DMS 273 treated with DMSO at 0.1 percent for 48 hours (cell line): ENCODE data around the gene SLC38A10.

Experiments used
- DNase-seq: peaks from one replicate; lab custom pipeline; 2025; lab: John Stamatoyannopoulos, UW

The SLC38A10 gene

DNA sequence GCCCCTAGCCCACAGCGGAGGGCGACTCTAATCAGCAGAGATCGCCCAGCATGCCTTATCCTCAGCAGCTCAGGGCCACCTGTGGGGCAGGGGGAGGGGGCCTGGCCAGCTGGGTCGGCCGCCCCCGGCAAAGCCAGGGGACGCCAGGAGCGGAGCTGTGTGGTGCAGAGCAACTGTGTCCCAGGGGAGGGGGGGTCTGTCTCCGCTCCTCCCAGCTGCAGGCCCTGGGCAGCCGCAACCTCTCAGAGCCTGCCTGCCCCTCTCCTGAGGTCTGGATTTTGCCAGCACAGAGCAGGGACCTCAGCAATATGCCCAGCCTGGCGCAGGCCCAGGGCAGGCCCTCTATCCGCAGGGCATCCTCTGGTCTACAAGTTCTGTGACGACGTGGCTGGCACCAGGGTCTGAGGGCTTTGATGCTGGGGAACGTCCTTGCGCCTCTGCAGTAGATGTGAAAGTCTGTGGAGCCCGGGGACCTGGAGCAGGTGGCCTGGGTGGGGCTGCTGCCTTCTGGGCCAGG lies 36.5 kb upstream of the SLC38A10 start:
- no peak for DNase-seq

DNA sequence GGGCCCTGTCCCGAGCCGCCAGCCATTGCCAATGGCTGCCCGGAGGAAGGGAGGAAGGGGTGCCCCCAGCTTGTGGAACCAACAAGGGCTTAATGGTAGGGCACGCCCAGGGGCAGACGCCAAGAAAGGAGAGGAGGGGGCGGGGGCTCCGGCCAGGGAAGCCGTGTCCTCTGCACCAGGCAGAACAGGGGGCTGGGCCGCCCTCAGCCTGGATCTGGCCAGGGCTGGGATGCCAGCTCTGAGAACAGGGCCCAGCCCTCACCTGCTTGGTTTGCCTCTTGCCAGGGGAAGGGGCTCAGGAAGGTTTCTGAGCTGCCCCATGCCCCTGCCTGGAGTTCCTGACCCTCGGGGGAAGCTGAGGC lies 35.8 kb upstream of the SLC38A10 start:
- no peak for DNase-seq

- no peak for DNase-seq
Measured at GRCh38 chr17:81329927-81330883, 35.1 kb upstream of the SLC38A10 start.

- DNase-seq = peak; percentile 89
Measured at GRCh38 chr17:81328978-81329926, 34.1 kb upstream of the SLC38A10 start.

DNA sequence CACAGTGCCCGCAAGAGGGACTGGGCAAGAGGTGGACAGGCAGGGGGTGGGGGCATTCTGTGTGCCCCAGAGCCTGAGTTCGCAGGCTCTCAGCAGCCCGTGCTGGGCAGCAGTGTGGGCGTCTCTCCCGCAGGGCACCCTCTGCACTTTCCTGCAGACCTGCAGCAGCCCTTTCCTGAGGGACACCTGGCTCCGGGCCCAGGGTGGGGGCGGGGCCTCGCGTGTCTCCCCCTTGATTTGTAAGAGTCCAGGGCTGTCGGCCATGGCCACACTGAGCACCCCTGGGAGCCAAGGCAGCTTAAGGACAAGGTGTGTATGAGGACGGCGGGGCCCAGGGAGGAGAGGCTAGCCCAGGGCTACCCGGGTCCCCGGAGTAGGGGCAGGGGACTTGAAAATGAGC lies 33.4 kb upstream of the SLC38A10 start:
- DNase-seq = no peak

- no peak for DNase-seq
Measured at GRCh38 chr17:81325714-81326358, 30.7 kb upstream of the SLC38A10 start.

DNA sequence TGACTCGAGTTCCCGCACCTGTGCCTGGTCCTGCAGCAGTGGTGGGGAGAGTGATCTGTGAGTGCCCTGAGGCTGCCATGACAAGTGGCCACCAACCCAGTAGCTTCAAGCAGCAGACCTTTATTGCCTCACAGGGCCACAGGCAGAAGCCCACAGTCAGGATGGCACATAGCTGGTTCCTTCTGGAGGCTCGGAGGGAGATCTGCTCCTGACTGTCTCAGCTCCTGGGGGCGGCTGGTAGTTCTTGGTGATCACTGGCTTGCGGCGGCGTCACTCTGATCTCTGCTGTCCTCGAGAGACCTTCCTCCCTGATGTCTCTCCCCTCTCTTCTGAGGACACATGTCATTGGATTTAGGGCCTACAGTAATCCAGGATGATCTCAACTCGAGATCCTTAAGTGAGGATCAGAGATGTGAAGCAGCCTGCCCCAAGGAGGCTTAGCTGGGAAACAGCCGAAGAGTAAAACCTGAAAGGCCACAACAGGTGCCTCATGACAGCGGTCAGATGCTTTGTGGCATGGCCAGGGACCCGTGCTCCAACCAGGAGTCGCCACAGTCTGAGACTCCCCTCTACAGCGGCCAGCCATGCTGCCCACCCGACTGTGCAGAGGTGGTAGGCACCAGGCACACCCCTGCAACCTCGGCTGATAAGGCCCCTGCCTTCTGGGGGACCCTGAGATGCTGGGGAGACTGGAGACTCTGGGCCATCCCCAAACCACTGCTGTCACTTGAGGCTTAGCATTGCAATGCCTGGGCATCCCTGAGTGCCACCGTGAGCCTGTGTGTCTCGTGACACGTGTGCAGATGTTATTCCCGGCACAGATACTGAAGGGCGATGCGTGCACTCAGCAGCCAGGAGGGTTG lies 30.0 kb upstream of the SLC38A10 start:
- DNase-seq = no peak

DNA sequence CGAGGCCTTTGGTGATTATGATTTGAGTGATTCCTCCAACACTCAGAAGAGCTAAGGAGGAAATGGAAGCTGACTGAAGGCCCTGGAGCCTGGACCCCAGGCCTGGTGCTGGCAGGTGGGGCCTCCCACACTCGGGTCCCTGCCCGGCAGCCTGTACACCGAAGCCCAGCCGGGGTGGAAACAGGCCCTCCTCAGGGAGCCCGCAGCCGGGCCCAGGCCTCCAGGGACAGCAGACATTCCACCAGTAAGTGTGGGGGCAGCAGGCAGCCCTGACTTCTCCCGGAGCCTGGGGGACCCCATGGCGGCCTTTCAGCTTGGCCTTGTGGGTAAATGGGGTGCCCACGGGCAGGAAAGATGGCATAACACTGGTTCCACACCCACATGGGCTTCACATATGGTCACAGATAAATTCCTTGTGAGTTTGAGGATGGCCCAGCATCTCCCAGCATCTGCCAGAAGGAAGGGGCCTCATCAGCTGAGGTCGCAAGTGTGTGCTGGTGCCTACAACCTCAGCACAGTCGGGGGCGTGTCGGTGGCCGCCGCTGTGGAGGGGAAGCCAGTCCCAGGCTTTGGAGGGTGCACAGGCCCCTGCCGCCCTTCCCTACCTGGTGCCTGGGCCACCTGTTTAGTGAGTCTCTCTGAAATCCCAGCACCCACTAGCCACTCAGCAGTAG lies 29.2 kb upstream of the SLC38A10 start:
- DNase-seq = no peak

GRCh38 chr17:81323411-81323868 lies 28.3 kb upstream of the SLC38A10 start:
- no peak for DNase-seq

GRCh38 chr17:81323083-81323369 lies 27.9 kb upstream of the SLC38A10 start:
- no peak for DNase-seq

GRCh38 chr17:81322271-81323082 lies 27.4 kb upstream of the SLC38A10 start:
- no peak for DNase-seq

GRCh38 chr17:81317961-81318605 lies 23.0 kb upstream of the SLC38A10 start:
- no peak for DNase-seq

DNA sequence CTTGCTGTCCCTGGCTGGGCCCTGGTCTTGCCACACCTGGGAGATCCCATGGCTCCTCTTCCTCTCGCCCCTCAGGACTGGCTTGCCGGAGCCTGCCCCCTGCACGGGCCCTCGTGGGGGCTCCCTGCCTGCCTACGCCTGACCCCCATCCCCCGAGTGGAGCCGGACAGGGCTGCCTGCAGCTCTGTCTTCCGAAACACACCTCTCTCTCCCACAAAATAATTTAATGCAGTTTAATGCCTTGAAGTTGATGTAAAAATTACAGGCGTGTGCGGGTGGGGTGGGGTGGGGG lies 22.4 kb upstream of the SLC38A10 start:
- no peak for DNase-seq

DNA sequence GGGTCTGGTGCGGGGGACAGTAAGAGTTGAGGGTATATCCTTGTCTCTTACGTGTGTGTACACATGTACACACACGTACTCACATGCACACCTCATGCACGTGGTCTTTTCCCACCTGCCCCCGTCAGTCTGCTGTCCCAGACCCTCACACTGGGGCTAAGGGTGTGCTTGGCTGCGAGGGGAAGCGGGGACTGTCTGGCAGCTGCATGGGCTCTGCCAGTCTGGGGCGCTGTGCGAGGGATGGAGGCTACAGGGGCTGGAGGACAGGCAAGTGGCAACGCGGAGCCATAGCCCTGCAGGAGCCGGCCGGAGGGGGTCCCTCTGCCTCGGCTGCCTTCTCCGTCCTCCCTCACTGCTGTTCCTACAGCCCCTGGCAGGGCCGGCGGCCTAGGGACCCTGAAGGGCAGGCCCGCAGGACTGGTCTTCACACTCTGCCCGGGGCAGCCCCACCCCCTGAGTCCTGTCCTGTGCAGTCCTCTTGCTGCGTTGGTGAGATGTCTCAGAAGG lies 20.8 kb upstream of the SLC38A10 start:
- no peak for DNase-seq

DNA sequence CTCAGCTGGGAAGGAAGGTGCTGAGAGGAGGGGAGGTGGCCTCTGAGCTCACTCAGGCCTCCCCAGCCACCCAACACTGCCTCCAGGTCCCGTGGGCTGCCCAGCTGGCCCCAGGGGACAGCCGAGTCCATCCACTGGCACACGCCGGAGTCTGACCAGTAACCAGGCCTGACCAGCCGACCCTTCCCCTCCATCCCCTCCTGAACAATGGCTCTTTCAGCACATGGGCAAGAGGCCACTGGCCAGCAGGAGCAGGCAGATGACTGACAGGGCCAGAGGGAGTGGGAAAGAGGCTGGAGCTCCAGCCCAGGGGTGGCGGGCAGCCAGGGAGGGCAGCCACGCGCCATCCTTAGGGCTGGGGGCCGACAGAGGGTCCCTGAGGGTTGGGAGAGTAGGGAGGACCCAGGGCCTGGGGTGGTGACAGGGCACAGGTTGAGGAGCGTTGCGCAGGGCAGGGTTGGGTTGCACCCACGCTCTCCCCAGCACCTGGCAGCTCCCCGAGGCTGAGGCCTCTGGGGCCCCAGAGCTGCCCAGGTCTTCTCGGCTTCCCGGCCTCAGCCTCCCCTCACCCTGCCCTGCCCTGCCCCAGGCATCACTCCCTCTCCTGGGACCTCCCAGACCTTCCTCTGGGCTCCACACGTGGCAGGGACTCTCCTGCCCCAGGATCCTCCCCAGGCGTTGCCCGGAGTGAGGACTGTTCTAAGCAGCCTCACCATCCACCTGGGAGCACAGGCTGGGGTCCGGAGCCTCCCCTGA lies 20.2 kb upstream of the SLC38A10 start:
- no peak for DNase-seq

GRCh38 chr17:81314398-81315081 lies 19.4 kb upstream of the SLC38A10 start:
- DNase-seq = no peak

DNA sequence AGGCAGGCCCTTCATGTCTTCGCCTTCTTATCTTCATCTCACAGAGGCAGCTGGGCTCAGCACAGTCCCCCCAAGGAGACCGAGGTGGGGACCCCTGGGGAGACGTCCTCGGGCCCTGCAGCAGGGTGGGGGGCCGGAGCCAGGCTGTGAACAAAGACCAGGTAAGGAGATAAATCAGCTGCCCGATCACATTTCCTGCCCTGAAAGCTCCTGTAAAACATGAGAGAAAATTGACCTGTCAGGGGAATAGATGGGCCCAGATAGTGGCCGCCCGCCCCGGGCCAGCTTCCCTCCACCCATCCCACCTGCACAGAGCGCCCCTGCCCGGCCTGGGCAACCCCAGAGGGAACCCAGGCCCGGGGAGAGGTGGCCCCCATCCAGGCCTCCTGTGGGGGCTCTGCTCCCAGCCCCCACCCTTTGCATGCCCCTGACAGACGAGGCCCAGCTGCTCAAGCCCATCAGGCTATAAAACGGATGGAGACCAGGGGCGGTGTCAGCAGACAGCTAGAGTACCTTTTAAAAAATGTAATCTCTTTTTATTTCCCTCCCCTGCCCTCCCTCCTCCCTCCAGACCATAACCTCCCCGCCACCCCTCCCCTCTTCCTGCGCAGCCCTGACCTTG lies 18.8 kb upstream of the SLC38A10 start:
- no peak for DNase-seq
